ENCODE data around the gene TOPBP1.

- TF ChIP-seq POLR2A (IDR thresholded peaks at IDR 0.05) (no peak), CTCF (IDR thresholded peaks at IDR 0.05 in 4 of 5, conservative IDR thresholded peaks at IDR 0.05 in 1 of 5) (no peak)
Observed at GRCh38 chr3:133706033-133706432, 44.3 kb upstream of the TOPBP1 start.

Measured in gastrocnemius medialis (tissue), 4 donors.